K562 (cell line): ENCODE results near the gene RNF123. TPM values are rescaled to one million over a fixed set of nuclear protein-coding genes. Genes with fewer than 3 reads are reported as not detected.

Experiments used
- ATAC-seq: fragments of 200-7000 bp; cut with Tn5 transposase; 3 replicates; pipeline ENCODE4 v1.9.1; 2020; ENCODE audit warnings: moderate library complexity
- BruUV-seq: library from RNA; stranded (reverse); fragments of 400-500 nt; replicated peaks from 2 replicates; lab custom pipeline; 2021; lab: Mats Ljungman, UMichigan
- CTCF ChIA-PET: fragments of 300-600 bp; formaldehyde crosslinking; extraction: SDS; loops from one replicate; lab custom pipeline; 2021; ENCODE audit warnings: low intra/inter-chr PET ratio; lab: Yijun Ruan, JAX
- POLR2A ChIA-PET: fragments of 300-600, 350-650 bp; sonication (Branson Sonifier 250); formaldehyde crosslinking; extraction: SDS; loops from one replicate; lab custom pipeline; 2021; ENCODE audit warnings: antibody characterized with exemption, inconsistent platforms; lab: Yijun Ruan, JAX
- DNase-seq, 4 experiments: peaks; one replicate each; pipeline versions ENCODE4 v3.0.0 to v3.0.0-alpha.2; 2011 to 2018; ENCODE audit warnings: low spot score in 3 of 4, mixed read lengths in 3 of 4; ENCODE audit errors: extremely low read depth in 1 of 4
- FAIRE-seq: peaks from 2 replicates; lab custom pipeline; 2011; peaks lifted over from hg19 to GRCh38; lab: Jason Lieb, UNC
- H2AFZ ChIP-seq: 2 replicates; pipeline ENCODE4 v1.6.0; 2011; ENCODE audit warnings: low read depth, low read length, control low read depth, inconsistent platforms
- H3K27ac ChIP-seq: fragments of 200-600 bp; 3 replicates; pipeline ENCODE4 v1.8.0; 2011; ENCODE audit warnings: low read depth, mild to moderate bottlenecking, control low read depth, inconsistent platforms, low read length, moderate library complexity, mixed read lengths; ENCODE audit errors: extremely low read depth
- H3K27me3 ChIP-seq, 2 experiments: fragments of 300-600 bp in 1 of 2; 2 replicates in 1 of 2; 3 replicates in 1 of 2; pipeline versions ENCODE4 v1.6.0 to v1.8.0; 2011; ENCODE audit warnings: inconsistent platforms in 2 of 2, low read length in 2 of 2, mild to moderate bottlenecking in 1 of 2, mixed read lengths in 1 of 2, moderate library complexity in 1 of 2; ENCODE audit not compliant: control insufficient read depth in 2 of 2, insufficient read depth in 2 of 2
- H3K36me3 ChIP-seq: fragments of 300-600 bp; 3 replicates; pipeline ENCODE4 v1.8.0; 2011; ENCODE audit warnings: mild to moderate bottlenecking, low read length, inconsistent platforms; ENCODE audit not compliant: control insufficient read depth, insufficient read depth
- H3K4me1 ChIP-seq, 2 experiments: fragments of 200-600 bp in 1 of 2; replicated peaks in 1 of 2; 2 replicates in 1 of 2; 3 replicates in 1 of 2; pipeline versions ENCODE4 v1.5.1 to v1.8.0; 2011; ENCODE audit warnings: inconsistent platforms in 2 of 2, low read length in 2 of 2, mild to moderate bottlenecking in 1 of 2, mixed read lengths in 1 of 2, moderate library complexity in 1 of 2; ENCODE audit not compliant: control insufficient read depth in 2 of 2, insufficient read depth in 2 of 2
- H3K4me2 ChIP-seq: 2 replicates; pipeline ENCODE4 v1.6.1; 2011; ENCODE audit warnings: low read length, control low read depth, inconsistent platforms, mixed read lengths; ENCODE audit not compliant: insufficient read depth
- H3K4me3 ChIP-seq: fragments of 200-600 bp; sonication (generic), shearing (Covaris generic); 2 replicates; pipeline ENCODE4 v1.5.1; 2016; ENCODE audit warnings: control low read depth, inconsistent platforms
- H3K79me2 ChIP-seq: fragments of 200-600 bp; 3 replicates; pipeline ENCODE4 v1.8.0; 2011; ENCODE audit warnings: low read length, inconsistent platforms; ENCODE audit not compliant: control insufficient read depth, insufficient read depth
- H3K9ac ChIP-seq, 2 experiments: 2 replicates each; pipeline versions ENCODE4 v1.6.0 to v1.6.1; 2011; ENCODE audit warnings: low read depth in 2 of 2, low read length in 2 of 2, control low read depth in 1 of 2, inconsistent platforms in 1 of 2, mild to moderate bottlenecking in 1 of 2, mixed read lengths in 1 of 2; ENCODE audit not compliant: insufficient read depth in 1 of 2
- H3K9me1 ChIP-seq: one replicate; pipeline ENCODE4 v1.6.0; 2011; ENCODE audit warnings: inconsistent platforms, mild to moderate bottlenecking, low read length, moderate library complexity; ENCODE audit not compliant: control insufficient read depth, insufficient read depth
- H3K9me3 ChIP-seq: replicated peaks from 2 replicates; pipeline ENCODE4 v1.5.1; 2011; ENCODE audit warnings: low read depth, low read length, inconsistent platforms; ENCODE audit not compliant: control insufficient read depth, insufficient read depth
- H4K20me1 ChIP-seq: replicated peaks from 2 replicates; pipeline ENCODE4 v1.6.1; 2011; ENCODE audit warnings: low read length, inconsistent platforms, mixed read lengths; ENCODE audit not compliant: control insufficient read depth, insufficient read depth
- HCFC1 ChIP-seq: IDR thresholded peaks from 2 replicates; pipeline ENCODE4 v1.6.1; 2012; ENCODE audit warnings: low read depth, low read length, improper control_type of control experiment
- MTA1 ChIP-seq: fragments of 450-650 bp; IDR thresholded peaks from 2 replicates; pipeline ENCODE4 v1.6.1; 2017; ENCODE audit warnings: borderline replicate concordance
- WGBS: fragments of 100-300 bp; shearing (Covaris generic); methylation state at CpG from one replicate; pipeline ENCODE4 v1.1.6; 2016; ENCODE audit warnings: low coverage, mixed read lengths; ENCODE audit not compliant: insufficient coverage; ENCODE audit errors: missing lambda C conversion rate; 5-methylcytosine and 5-hydroxymethylcytosine counted together
- in situ Hi-C: fragments of 300-500 bp; cut with MboI; formaldehyde crosslinking; loops from 4 replicates; pipeline ENCODE4 v1.15.0; 2018; ENCODE audit warnings: inconsistent platforms, mixed read lengths
- intact Hi-C: fragments of 100-400 bp; cut with micrococcal nuclease; formaldehyde crosslinking; loops from 2 replicates; pipeline ENCODE4 v1.14.2; 2022
- polyA plus RNA-seq, 8 experiments: library from polyadenylated mRNA; depleted of rRNA in 4 of 8; stranded (reverse) in 5 of 8; unstranded in 3 of 8; fragments of >200 nt; fragmentation: Nextera tagmentation in 2 of 8; fragmentation: Illumina TruSeq in 1 of 8; extraction: Ambion mirVana in 2 of 8; extraction: Trizol in 1 of 8; gene quantifications; 2 replicates each; pipeline versions ENCODE4 v1.2.1 to v1.2.3, GENCODE V29; 2011 to 2014; ENCODE audit warnings: inconsistent platforms in 1 of 8, missing spikeins in 1 of 8
- total RNA-seq, 7 experiments: library from RNA; depleted of rRNA in 6 of 7; stranded (reverse); fragments of >200 nt in 6 of 7; fragmentation: Illumina TruSeq in 2 of 7; extraction: Trizol in 2 of 7; gene quantifications; 2 replicates each; pipeline versions ENCODE4 v1.2.1 to v1.2.3, GENCODE V29; 2011 to 2021; ENCODE audit warnings: low replicate concordance in 1 of 7

Gene RNF123
- total and polyA plus RNA-seq, 9 of the 15 experiments (the other 6 are each of a cell fraction or from before 2014, with no cell fraction given), result 8.7 to 53.1 (median 17.5) TPM

DNA sequence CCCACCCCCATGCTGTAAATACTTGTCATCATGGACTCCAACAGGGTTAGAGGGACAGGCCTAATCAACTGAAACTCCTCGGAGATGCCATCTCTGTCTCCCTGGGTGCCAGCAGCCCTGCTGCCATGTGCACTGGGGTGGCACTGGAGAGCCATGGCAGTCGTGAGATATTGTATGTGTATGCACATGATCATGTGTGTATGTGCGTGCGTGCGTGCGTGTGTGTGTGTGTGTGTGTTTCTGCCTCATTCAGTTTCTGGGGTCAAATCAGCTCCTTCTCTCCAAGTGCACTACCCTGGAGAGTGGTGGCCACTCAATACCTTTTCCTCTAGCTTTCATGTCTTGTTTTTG is 18.4 kb upstream of the RNF123 start:
- Histone ChIP-seq H3K9me1 (peaks cover 2% of the 10 kb centered on the region), H4K20me1 (no peaks in the 10 kb centered on the region; the same call in 1 of the 2 replicates), H3K27me3 (no peaks in the 10 kb centered on the region), H3K4me2 (no peak overlapping the region), H3K4me3 (no peak overlapping the region), H3K36me3 (peaks cover 10% of the 10 kb centered on the region; the same call in 2 of the 3 replicates), H3K9ac (peak overlapping the region in 1 of 2 experiments; percentile 45; a peak in 1 of 4 replicates), H3K9me3 (no peaks in the 10 kb centered on the region), H3K79me2 (peaks cover 25% of the 10 kb centered on the region), H2AFZ (no peak overlapping the region), H3K27ac (no peak overlapping the region), H3K4me1 (peaks cover 17 to 36% of the 10 kb centered on the region in 2 experiments; a peak in 4 of 5 replicates)
- ATAC-seq (no peak), DNase-seq (no peak), FAIRE-seq (no peak)
- intact Hi-C loops (loop anchor here (1.0 to 5.0 kb wide), 3 partner anchors 104 to 217 kb away; no protein-coding TSS in a partner anchor), in situ Hi-C loops (loop anchor here (5.0 kb wide), 1 partner anchor 129 kb away; no protein-coding TSS in a partner anchor)
- ChIA-PET POLR2A (no interaction called here), CTCF (interaction anchor here (0.6 to 1.9 kb wide), 4 partner anchors 61 to 1092 kb away, joined by 3 to 21 read pairs (median 4); no protein-coding TSS in a partner anchor)
- WGBS, result 62% methylated on average over 3 of the region's 6 CpGs
- BruUV-seq, result no TSS peak
- TF ChIP-seq MTA1 (no peak), HCFC1 (no peak)
- TF ChIP-seq, all 486 proteins: peak for 0
